ENCODE data around the gene GTPBP3. TPM values are rescaled to one million over a fixed set of nuclear protein-coding genes. Genes with fewer than 3 reads are reported as not detected.

The GTPBP3 gene
- total and polyA plus RNA-seq, 2 of the 13 experiments (the other 11 are each of a cell fraction or from before 2014, with no cell fraction given): 17.5 to 30.0 TPM

DNA sequence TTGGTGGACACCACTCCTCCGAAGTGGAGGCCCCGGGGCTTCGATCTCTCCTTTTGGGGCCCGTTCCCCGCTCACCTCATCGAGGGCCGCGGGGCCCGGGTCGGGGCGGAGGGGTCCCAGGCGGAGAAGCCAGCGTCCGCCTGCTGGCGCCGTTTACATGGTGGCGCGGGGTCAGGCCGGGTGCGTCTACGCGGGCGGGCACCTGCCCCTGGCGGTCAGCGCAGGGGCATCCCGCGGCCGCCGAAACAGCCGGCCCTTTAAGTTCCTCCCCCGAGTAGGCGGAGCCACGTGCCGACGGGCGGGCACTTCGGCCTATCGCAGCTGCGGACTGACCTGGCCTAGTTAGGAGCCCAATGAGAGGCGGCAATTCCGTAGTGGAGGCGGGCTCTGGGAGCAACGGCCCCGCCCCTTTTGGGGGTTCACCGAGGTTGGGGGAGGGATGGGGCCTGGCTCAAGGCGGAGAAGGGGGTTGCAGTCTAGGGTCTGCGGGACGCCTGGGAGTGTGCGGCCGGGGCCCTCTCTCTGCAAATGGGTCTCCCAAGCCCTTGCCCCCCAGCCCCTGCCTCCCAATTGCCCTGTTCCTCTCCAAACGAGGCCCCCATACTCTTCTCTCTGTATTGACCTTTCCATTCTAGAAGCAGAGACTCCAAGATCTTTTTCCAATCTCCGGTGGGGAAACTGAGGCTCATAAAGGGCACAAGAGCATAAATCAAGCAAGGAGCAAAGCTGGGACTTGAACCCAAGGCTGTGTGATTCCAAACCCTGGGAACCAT is 34.0 kb upstream of the GTPBP3 start, which contains the start of gene ABHD8 (continued):
- TF ChIP-seq ARID4A (CRISPR knock-in tag; IDR thresholded peaks at IDR 0.05; ENCODE audit: borderline replicate concordance): peak; percentile 82
- TF ChIP-seq ZFP37 (CRISPR knock-in tag; IDR thresholded peaks at IDR 0.05; ENCODE audit: borderline replicate concordance): no peak
- no peak for TF ChIP-seq U2AF2 (IDR thresholded peaks at IDR 0.05; ENCODE audit: low read depth, low read length)
- peak; percentile 99 for TF ChIP-seq SP4 (CRISPR knock-in tag; IDR thresholded peaks at IDR 0.05)
- no peak for TF ChIP-seq EED (CRISPR knock-in tag; IDR thresholded peaks at IDR 0.05)
- no peak for TF ChIP-seq ZNF615 (CRISPR knock-in tag; IDR thresholded peaks at IDR 0.05; ENCODE audit: borderline replicate concordance)
- no peak for TF ChIP-seq PLRG1 (conservative IDR thresholded peaks at IDR 0.05)
- no peak for TF ChIP-seq MBNL3 (CRISPR knock-in tag; conservative IDR thresholded peaks at IDR 0.05)
- no peak for TF ChIP-seq ZNF83 (CRISPR knock-in tag; IDR thresholded peaks at IDR 0.05; ENCODE audit: borderline replicate concordance)
- no peak for TF ChIP-seq HIVEP1 (CRISPR knock-in tag; IDR thresholded peaks at IDR 0.05)
- TF ChIP-seq, protein P1, sequence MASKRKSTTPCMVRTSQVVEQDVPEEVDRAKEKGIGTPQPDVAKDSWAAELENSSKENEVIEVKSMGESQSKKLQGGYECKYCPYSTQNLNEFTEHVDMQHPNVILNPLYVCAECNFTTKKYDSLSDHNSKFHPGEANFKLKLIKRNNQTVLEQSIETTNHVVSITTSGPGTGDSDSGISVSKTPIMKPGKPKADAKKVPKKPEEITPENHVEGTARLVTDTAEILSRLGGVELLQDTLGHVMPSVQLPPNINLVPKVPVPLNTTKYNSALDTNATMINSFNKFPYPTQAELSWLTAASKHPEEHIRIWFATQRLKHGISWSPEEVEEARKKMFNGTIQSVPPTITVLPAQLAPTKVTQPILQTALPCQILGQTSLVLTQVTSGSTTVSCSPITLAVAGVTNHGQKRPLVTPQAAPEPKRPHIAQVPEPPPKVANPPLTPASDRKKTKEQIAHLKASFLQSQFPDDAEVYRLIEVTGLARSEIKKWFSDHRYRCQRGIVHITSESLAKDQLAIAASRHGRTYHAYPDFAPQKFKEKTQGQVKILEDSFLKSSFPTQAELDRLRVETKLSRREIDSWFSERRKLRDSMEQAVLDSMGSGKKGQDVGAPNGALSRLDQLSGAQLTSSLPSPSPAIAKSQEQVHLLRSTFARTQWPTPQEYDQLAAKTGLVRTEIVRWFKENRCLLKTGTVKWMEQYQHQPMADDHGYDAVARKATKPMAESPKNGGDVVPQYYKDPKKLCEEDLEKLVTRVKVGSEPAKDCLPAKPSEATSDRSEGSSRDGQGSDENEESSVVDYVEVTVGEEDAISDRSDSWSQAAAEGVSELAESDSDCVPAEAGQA (IDR thresholded peaks at IDR 0.05; ENCODE audit: low read depth): no peak
- TF ChIP-seq, protein P1 (CRISPR knock-in tag; IDR thresholded peaks at IDR 0.05; ENCODE audit: borderline replicate concordance): no peak
- TF ChIP-seq ASH2L (IDR thresholded peaks at IDR 0.05; ENCODE audit: insufficient read length, low read depth, low read length): peak; percentile 41
- TF ChIP-seq ZNF296 (CRISPR knock-in tag; conservative IDR thresholded peaks at IDR 0.05): no peak
- no peak for TF ChIP-seq ZNF678 (CRISPR knock-in tag; IDR thresholded peaks at IDR 0.05)
- no peak for TF ChIP-seq ZBTB33 (CRISPR knock-in tag; IDR thresholded peaks at IDR 0.05)
- TF ChIP-seq ZNF747 (CRISPR knock-in tag; IDR thresholded peaks at IDR 0.05; ENCODE audit: borderline replicate concordance): 0 out of 2 replicates have a peak, but pooled peaks have one; percentile 58
